ENCODE measurements around the gene KLLN.
A peak's percentile ranks its signal among the peaks of the same experiment; 100 is the strongest.
"Not testable (repeated sequence)": the region's sequence is repeated elsewhere in the genome, so short reads cannot be mapped to it uniquely, and the experiment has no call there.

KLLN gene

DNA sequence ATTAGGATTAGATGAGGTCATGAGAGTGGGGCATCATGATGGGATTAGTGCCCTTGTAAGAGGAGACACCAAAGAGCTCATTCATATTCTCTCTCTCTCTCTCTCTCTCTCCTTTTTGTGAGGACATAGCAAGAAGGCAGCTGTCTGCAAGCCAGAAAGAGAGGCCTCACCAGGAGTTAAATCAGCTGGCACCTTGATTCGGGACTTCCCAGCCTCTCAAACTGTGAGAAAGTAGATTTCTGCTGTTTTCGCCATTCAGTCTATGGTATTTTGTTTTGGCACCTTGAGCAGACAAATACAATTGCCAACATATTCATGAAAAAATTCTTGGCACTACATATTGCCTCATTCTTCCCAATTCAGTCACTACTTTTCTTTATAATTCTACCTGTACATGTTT lies 24.7 kb downstream of the KLLN start:
- DNase-seq = no peak

DNA sequence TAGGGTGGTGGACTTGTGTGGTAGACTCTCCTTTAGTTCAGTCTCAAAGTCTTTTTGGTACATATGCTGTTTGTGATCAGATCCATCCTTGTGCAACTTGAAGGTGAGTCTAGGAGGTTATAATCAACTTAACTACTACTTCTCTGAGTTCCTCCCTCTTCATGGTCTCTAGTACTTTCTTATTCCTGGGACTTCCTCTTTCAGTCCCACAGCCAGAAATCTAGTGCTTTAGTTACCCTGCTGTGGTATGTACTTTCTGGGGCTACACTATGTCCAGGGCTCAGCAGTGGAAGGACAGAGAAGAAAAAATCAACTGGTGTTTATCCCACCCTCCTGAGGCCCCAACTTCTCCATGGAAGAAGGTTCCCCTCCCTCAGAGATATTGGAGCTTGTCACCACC lies 25.9 kb downstream of the KLLN start:
- DNase-seq = no peak

DNA sequence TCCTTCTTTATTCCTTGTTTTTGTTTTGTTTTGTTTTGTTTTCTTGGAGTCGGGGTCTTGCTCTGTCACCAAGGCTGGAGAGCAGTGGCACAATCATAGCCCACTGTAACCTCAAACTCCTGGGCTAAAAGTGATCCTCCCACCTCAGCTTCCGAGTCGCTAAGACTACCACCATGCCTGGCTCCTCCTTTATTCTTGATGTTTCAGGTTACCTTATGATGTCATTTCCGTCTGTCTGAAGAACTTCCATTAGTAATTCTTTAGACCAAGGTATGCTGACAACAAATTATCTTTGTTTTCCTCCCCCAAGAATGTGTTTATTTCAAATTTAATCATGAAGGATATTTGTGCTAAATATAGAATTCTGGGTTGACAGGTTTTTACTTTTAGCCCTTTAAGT lies 27.2 kb downstream of the KLLN start:
- DNase-seq = no peak

DNA sequence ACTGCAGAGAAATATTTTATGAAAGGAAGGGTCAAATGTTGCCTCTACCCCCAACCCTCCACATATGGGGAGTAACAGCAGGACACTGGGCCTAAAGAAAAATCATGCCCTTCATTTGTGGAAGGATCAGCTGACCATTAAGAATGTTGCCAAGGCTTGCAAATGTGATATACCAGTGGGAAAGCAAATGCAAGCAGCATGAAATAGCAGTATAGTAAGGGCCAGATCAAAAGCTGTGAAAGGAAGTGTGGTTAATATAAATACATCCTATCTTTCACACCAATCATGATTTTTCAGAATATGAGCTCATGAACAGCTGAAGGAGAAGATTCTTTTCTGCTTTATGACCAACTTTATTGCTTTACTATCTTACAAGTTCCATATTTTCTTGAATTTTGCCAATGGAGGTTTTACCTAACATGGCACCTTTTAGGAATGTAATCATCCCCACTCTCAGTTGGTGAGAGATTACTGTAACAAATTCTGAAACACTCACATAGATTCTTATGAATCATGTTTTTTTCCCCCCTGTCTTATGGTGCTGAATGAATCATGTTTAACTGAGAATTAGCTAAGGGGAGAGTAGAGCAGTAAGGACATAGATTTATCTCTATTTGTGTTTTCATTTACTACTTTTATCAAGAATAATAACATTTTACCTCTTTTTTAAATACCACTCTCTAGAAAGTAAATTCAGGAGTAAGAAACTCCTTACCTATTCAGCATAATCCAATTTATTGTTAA lies 33.2 kb downstream of the KLLN start:
- DNase-seq = no peak

DNA sequence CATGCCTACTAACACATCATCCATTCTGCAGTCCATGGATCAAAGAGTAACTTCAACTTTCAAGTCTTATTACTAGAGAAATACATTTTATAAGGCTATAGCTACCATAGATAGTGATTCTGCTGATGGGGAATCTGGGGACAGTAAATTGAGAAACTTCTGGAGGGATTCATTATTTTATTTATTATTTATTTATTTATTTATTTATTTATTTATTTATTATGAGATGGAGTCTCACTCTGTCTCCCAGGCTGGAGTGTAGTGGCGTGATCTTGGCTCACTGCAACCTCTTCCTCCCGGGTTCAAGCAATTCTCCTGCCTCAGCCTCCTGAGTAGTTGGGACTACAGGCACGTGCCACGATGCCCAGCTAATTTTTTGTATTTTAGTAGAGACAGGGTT lies 34.3 kb downstream of the KLLN start:
- not testable (repeated sequence) for DNase-seq

DNA sequence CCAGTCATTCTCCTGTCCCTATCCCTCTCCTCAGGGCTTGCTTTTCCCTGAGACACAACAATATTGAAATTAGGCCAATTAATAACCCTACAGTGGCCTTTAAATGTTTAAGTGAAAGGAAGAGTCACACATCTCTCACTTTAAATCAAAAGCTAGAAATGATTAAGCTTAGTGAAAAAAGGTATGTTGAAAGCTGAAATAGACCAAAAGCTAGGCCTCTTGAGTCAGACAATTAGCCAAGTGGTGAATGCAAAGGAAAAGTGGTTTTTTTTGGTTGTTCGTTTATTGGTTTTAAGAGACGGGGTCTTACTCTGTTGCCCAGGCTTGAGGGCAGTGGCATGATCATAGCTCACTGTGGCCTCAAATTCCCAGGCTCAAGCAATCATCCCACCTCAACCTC lies 35.7 kb downstream of the KLLN start:
- DNase-seq = no peak

DNA sequence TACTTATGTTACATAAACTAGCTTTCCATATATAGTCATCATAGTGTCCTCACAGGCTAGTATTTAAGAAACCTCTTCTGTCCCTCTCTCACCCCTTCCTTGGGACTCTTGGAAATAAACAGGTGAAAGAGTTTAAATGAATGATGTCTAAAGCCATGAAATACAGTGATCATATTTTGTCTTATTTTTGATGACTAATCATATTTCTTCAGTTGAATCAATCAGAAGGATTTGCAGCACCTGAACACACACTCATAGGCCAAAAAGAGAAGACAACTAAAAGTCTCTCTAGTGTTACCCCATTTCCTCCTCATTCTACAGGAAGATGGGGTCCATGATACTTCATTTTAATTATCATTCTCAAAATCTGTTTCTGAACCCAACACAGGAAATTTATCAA lies 36.7 kb downstream of the KLLN start:
- no peak for DNase-seq

DNA sequence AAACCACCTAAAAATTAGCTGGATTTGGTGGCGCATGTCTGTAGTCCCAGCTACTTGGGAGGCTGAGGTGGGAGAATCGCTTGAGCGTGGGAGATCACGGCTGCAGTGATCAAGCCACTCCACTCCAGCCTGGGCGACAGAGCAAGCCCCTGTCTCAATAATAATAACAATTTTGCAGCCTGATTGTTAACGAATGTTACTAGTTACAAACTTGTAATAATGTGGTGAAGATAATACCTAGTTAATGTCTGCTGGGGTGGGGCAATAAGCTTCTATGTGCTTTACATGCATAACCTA lies 44.1 kb downstream of the KLLN start:
- no peak for DNase-seq

DNA sequence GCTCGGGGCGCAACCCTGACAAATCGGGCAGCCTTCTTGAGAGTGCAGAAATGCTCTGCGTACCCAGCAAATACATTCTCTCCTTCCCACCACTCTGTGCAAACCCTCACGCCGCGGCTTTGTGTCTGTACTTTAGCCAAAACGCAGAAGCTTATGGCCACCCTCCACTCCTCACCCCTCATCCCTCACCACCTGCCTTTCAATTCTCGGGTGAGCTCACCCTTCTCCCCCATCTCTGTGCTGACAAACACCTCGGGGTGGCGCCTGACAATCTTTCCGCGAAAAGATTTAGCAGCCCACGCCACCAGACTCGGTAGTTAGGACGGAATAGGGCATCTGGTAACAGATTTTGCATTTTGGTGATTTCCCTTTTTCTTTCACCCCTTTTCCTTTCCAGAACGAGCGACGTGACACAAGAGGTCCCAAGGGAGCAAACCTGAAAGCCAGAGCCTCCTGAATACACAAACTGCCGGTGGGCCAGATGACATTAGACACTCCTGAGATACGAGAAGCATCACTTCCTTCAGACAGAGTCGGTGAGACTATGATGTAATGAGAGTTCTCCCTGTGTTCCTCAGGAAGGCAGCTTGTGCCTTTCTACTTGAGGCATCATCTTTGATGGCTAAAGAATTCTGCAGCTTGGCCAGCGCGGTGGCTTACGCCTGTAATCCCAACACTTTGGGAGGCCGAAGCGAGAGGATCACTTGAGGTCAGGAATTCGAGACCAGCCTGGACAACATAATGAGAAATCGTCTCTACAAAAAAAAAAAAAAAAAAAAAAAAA lies 44.6 kb downstream of the KLLN start:
- DNase-seq = no peak

DNA sequence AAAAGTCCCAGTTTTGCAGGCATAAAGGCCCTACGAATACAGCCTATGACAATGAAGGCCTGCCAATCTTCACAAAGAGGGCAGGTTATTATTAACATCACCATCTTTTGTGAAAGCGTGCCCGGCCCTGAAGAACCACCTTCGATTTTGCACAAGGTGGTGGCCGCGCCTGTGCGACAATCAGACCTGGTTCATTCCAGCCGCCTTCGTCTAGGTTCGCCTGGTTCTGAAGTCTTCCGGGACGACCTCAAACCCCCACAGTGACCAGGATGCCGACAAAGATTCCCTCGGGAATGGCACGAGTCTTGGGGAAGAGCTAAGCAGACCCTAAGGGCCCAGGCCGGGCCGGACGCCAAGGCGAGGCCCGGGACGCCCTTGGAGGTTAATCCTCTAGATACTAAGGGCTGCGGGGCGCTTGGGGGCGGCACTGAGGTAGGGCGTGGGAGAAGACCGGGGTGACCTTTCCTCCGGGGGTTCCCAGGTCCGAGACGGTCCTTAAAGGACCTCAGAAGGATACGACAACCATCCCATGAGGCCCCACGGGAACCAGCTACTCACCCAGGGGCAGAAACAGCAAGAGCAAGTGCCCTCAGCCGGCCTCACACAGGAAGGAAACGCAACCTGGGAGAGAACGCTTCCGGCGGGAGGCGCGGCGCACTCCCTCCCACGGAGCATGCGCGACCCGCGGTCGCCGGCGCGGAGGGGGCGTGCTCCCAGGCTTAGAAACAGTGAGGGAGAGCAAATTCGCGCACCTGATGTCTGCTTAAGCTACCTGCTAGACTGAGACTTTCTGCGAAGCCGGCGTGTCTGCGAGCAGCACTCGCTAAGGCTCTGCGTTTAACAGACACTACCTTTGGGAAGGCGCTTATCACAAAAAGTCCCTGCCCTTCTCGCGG lies 45.5 kb downstream of the KLLN start, which contains the start of gene ATAD1:
ATAD1 (minus strand) TSS at position 618 of the 896 bp plus-strand sequence. CDS start 3,627 bp downstream, outside the sequence.
- DNase-seq = peak; percentile 48

DNA sequence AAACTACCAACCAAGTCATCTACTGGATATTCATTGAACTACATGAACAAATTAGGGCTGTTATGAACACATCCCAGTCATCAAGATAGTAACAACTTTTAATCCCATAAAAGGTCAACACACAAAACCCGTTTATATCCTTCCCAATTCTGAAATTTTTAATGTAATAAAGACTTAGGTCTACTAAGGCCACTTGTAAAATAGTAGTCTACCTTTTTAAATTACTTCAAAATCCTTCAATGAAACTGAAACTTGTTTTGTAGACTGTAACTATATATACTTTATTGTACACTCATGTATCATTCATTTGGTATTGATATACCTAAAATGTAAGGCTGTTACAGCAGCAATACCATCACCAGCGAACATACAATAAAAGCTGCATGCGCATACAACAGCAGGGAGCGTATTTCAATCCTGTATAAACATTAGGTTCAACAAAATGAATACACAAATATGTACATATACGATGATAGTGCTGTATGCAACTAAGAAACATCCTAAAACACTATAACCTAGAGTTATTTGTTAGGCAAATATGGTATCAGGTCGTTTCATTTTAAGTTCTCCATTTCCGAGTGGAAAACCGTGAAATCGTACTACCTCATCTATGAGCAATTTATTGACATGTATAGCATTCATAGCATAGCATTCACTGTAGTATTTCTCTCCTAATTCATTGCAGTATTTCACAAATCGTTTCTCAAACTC lies 46.3 kb downstream of the KLLN start:
- no peak for DNase-seq

DNA sequence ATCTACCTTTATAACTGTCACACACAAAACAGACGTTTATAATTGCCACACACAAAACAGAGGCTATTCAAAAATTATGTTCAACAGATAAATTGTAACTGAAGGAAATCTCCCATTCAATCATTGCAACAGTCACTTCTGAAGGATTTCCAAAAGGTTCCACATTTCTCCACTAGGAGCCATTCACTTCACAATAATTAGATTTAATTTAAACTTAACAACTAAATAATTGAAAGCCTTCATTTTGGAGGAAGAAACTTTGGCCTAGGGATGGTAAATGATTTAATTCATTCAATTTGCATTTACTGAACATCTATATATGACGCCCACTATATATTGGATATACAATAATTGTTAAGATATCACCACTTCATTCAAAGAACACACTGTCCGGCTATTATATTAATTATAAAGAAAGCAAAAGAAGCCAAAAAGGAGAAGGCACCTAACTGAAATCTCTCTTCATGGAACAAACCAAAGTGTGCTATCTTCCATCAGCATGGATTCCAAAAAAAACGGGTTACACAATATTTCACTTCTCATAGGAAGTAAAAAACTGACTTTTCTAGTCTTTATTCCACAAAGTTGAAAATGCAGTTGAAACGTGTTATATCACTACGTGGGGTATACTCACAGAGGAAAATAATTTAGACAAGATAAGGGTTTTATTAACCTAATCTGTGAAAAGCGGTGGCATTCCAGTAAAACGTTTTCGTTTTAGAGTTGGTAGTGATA lies 47.0 kb downstream of the KLLN start:
- DNase-seq = no peak

All from NCI-H1694 (cell line).